CD4-positive, alpha-beta T cell (primary cell): ENCODE data around the gene FOXP3. TPM values are rescaled to one million over a fixed set of nuclear protein-coding genes. Genes with fewer than 3 reads are reported as not detected.

Experiments used
- ATAC-seq: fragments of 200-7000 bp; cut with Tn5 transposase; one replicate; pipeline ENCODE4 v1.10.0; 2022; ENCODE audit warnings: mild to moderate bottlenecking; ENCODE audit not compliant: poor library complexity
- CTCF ChIA-PET: fragments of 350-600 bp; sonication (Branson Sonifier 250); formaldehyde crosslinking; loops from one replicate; lab custom pipeline; 2021; ENCODE audit warnings: antibody characterized with exemption, inconsistent platforms; lab: Charles Lee
- POLR2A ChIA-PET: fragments of 350-600 bp; sonication (Branson Sonifier 250); formaldehyde crosslinking; loops from one replicate; lab custom pipeline; 2021; ENCODE audit warnings: antibody characterized with exemption, inconsistent platforms; lab: Charles Lee
- DNase-seq, 14 experiments: peaks; one replicate each; pipeline ENCODE4 v3.0.0-alpha.2; 2013 to 2020; ENCODE audit warnings: mixed read lengths in 2 of 14
- H3K27ac ChIP-seq, 2 donors: one replicate each; pipeline versions ENCODE4 v1.5.1 to v1.7.0; 2013; ENCODE audit warnings: low read length in 2 of 2, low read depth in 1 of 2, mild to moderate bottlenecking in 1 of 2
- H3K27me3 ChIP-seq, 2 experiments: 1 replicate in 1 of 2; 2 replicates in 1 of 2; pipeline versions ENCODE4 v1.6.1 to v1.7.0; 2013; ENCODE audit warnings: low read length in 2 of 2, control low read depth in 1 of 2, mild to moderate bottlenecking in 1 of 2, moderate library complexity in 1 of 2; ENCODE audit not compliant: insufficient read depth in 2 of 2, control insufficient read depth in 1 of 2
- H3K36me3 ChIP-seq: one replicate; pipeline ENCODE4 v1.6.1; 2013; ENCODE audit warnings: low read length, control low read depth; ENCODE audit not compliant: insufficient read depth
- H3K4me1 ChIP-seq: one replicate; pipeline ENCODE4 v1.6.1; 2013; ENCODE audit warnings: low read length, control low read depth; ENCODE audit not compliant: insufficient read depth
- H3K4me3 ChIP-seq: one replicate; pipeline ENCODE4 v1.5.1; 2013; ENCODE audit warnings: mild to moderate bottlenecking, low read length, moderate library complexity
- H3K9me3 ChIP-seq, 2 experiments: 1 replicate in 1 of 2; 2 replicates in 1 of 2; pipeline versions ENCODE4 v1.6.1 to v1.7.0; 2013; ENCODE audit warnings: low read length in 2 of 2, mild to moderate bottlenecking in 2 of 2, control low read depth in 1 of 2, moderate library complexity in 1 of 2; ENCODE audit not compliant: control insufficient read depth in 1 of 2, insufficient read depth in 1 of 2
- H3K27ac Mint-ChIP-seq: one replicate; pipeline ENCODE4 v1.8.0; 2020; ENCODE audit warnings: mixed read lengths
- H3K27me3 Mint-ChIP-seq: one replicate; pipeline ENCODE4 v1.8.0; 2021; ENCODE audit warnings: mixed read lengths
- H3K36me3 Mint-ChIP-seq: one replicate; pipeline ENCODE4 v1.8.0; 2021; ENCODE audit warnings: low read depth, mixed read lengths
- H3K4me1 Mint-ChIP-seq: one replicate; pipeline ENCODE4 v1.8.0; 2021; ENCODE audit warnings: low read depth, mixed read lengths
- H3K4me3 Mint-ChIP-seq: one replicate; pipeline ENCODE4 v1.8.0; 2020; ENCODE audit warnings: mild to moderate bottlenecking, mixed read lengths
- H3K9me3 Mint-ChIP-seq: one replicate; pipeline ENCODE4 v1.8.0; 2020; ENCODE audit warnings: mixed read lengths
- CTCF ChIP-seq: fragments of 200-600 bp; IDR thresholded peaks from one replicate; pipeline ENCODE4 v1.8.0; 2022; ENCODE audit warnings: antibody characterized with exemption, mild to moderate bottlenecking
- intact Hi-C, 2 experiments: fragments of 100-400 bp; cut with DNase I in 1 of 2; cut with micrococcal nuclease in 1 of 2; formaldehyde crosslinking; loops; one replicate each; pipeline versions ENCODE4 v1.15.1 to v1.9.0; 2023 to 2025; cut with DNase I, micrococcal nuclease
- total RNA-seq, 174 experiments: library from RNA in 2 of 174; stranded (reverse) in 2 of 174; gene quantifications; one replicate each; pipeline ENCODE4 v1.2.3 and lab custom pipeline; 2021 to 2026

The FOXP3 gene
- total RNA-seq, 2 experiments from 2014 or later: 3.7 TPM

DNA sequence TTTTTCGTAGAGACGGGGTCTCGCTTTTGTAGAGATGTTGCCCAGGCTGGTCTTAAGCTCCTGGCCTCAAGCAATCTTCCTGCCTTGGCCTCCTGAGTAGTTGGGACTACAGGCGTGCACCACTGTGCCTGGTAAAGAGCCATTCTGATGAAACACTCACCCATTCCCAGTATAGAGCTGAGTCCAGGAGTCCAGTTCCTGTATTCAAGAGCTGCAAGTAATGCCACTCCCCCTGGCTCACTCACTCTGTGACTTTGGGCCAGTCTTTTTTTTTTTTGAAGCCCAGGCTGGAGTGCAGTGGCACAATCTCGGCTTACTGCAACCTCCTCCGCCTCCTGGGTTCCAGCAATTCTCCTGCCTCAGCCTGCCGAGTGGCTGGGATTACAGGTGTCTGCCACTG lies 25.8 kb downstream of the FOXP3 start:
- intact Hi-C loops: no loop called here
- DNase-seq: no peak
- Histone ChIP-seq H3K9me3 (no peaks in the 10 kb centered on the region), H3K27me3 (no peaks in the 10 kb centered on the region), H3K27ac (no peak overlapping the region), H3K4me1 (peaks cover 35% of the 10 kb centered on the region), H3K4me3 (no peak overlapping the region), H3K36me3 (peaks cover 27% of the 10 kb centered on the region)
- Mint-ChIP-seq H3K4me1 (peaks cover 34% of the 10 kb centered on the region), H3K27ac (no peak overlapping the region), H3K36me3 (peaks cover 39% of the 10 kb centered on the region), H3K9me3 (no peaks in the 10 kb centered on the region), H3K4me3 (no peak overlapping the region), H3K27me3 (no peaks in the 10 kb centered on the region)
- no peak for ATAC-seq
- ChIA-PET POLR2A (interaction anchor here (1.2 to 1.3 kb wide), 2 partner anchors 8 to 30 kb away, joined by 3 to 5 read pairs; no protein-coding TSS in a partner anchor), CTCF (no interaction called here)
- no peak for TF ChIP-seq CTCF

DNA sequence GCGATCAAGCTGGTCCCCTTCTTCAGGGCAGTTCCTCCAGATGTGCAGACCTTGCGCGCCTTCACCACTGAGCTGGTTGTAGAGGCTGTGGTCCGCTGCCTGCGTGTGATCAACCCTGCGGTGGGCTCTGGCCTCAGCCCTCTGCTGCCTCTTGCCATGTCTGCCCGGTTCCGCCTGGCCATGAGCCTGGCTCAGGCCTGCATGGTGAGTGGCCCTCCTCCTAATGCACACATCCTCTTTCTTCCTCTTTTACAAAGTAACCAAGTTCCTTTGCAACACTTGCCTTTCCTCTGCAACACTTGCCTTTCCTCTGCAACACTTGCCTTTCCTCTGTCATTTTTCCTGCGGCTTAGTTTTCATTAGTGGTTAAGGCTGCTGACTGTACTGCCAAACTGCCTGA lies 27.4 kb downstream of the FOXP3 start:
- intact Hi-C loops: no loop called here
- no peaks in the 10 kb centered on the region for H3K27me3 Mint-ChIP-seq
- peaks cover 35% of the 10 kb centered on the region for H3K4me1 ChIP-seq
- H3K27ac ChIP-seq: no peak overlapping the region
- peak overlapping the region; percentile 80 for H3K4me3 Mint-ChIP-seq
- ATAC-seq (no peak), DNase-seq (peak in 2 of 14 experiments; percentile 27 to 35)
- no peak overlapping the region for H3K4me3 ChIP-seq
- H3K36me3 Mint-ChIP-seq: peaks cover 28% of the 10 kb centered on the region
- H3K27me3 ChIP-seq: no peaks in the 10 kb centered on the region
- peaks cover 12% of the 10 kb centered on the region for H3K36me3 ChIP-seq
- no peak for TF ChIP-seq CTCF
- POLR2A ChIA-PET: interaction anchor here (2.6 kb wide), 1 partner anchor 32 kb away, joined by 18 read pairs; the partner anchor contains the start of gene PPP1R3F
- peak overlapping the region; percentile 91 for H3K27ac Mint-ChIP-seq
- H3K9me3 Mint-ChIP-seq: no peaks in the 10 kb centered on the region
- H3K9me3 ChIP-seq: no peaks in the 10 kb centered on the region
- H3K4me1 Mint-ChIP-seq: peaks cover 34% of the 10 kb centered on the region
- CTCF ChIA-PET: interaction anchor here (1.0 kb wide), 1 partner anchor 73 kb away, joined by 3 read pairs; no protein-coding TSS in a partner anchor

- no peaks in the 10 kb centered on the region for H3K9me3 ChIP-seq
- intact Hi-C loops: loop anchor here in 1 of 2 experiments (5.0 kb wide), 3 partner anchors 33 to 1397 kb away; partner anchors contain the start of genes PPP1R3F and ZNF81
- POLR2A ChIA-PET: interaction anchor here (1.3 kb wide), 1 partner anchor 43 kb away, joined by 4 read pairs; no protein-coding TSS in a partner anchor
- Mint-ChIP-seq H3K27me3 (no peaks in the 10 kb centered on the region), H3K9me3 (no peaks in the 10 kb centered on the region), H3K36me3 (peaks cover 9% of the 10 kb centered on the region), H3K4me1 (peaks cover 44% of the 10 kb centered on the region), H3K4me3 (no peak overlapping the region), H3K27ac (no peak overlapping the region)
- no peaks in the 10 kb centered on the region for H3K27me3 ChIP-seq
- no peak overlapping the region for H3K27ac ChIP-seq
- H3K4me3 ChIP-seq: no peak overlapping the region
- ATAC-seq (no peak), DNase-seq (no peak)
- H3K36me3 ChIP-seq: no peaks in the 10 kb centered on the region
- no peak for TF ChIP-seq CTCF
- peaks cover 50% of the 10 kb centered on the region for H3K4me1 ChIP-seq
- CTCF ChIA-PET: no interaction called here
These were observed 30.5 kb downstream of the FOXP3 start for GRCh38 chrX:49233887-49234555.
